K562 (cell line): ENCODE measurements around the gene PTBP2. TPM values are rescaled to one million over a fixed set of nuclear protein-coding genes. Genes with fewer than 3 reads are reported as not detected.

Experiments
- DLX4 ChIP-seq: fragments of 250-450 bp; sonication (Bioruptor Pico); IDR thresholded peaks from 2 replicates; pipeline ENCODE4 v1.6.1; 2021; ENCODE audit warnings: mild to moderate bottlenecking
- ETS2 ChIP-seq: IDR thresholded peaks from 2 replicates; pipeline ENCODE4 v1.6.1; 2016; ENCODE audit warnings: borderline replicate concordance, missing genetic modification characterization, mild to moderate bottlenecking, moderate library complexity, missing compliant biosample characterization; ENCODE audit not compliant: poor library complexity, severe bottlenecking
- HMBOX1 ChIP-seq: sonication (generic); IDR thresholded peaks from 2 replicates; pipeline ENCODE4 v1.6.1; 2016
- ILK ChIP-seq: fragments of 450-650 bp; IDR thresholded peaks from 2 replicates; pipeline ENCODE4 v1.6.1; 2016; ENCODE audit warnings: missing genetic modification characterization, low read depth, mild to moderate bottlenecking, missing compliant biosample characterization, moderate library complexity, borderline replicate concordance
- MYNN ChIP-seq, 2 experiments: sonication (generic); formaldehyde crosslinking in 1 of 2; IDR thresholded peaks; 2 replicates each; pipeline versions ENCODE4 v1.5.0 to v1.6.1; 2016 to 2020; ENCODE audit warnings: antibody characterized with exemption in 1 of 2, missing genetic modification reagents in 1 of 2
- PHF20 ChIP-seq: fragments of 450-650 bp; IDR thresholded peaks from 2 replicates; pipeline ENCODE4 v1.6.1; 2018; ENCODE audit not compliant: partially characterized antibody
- TEAD1 ChIP-seq, 2 experiments: fragments of 450-650 bp in 1 of 2; sonication (generic) in 1 of 2; formaldehyde crosslinking; IDR thresholded peaks; 2 replicates each; pipeline versions ENCODE4 v1.4.0 to v1.8.0; 2020 to 2022; ENCODE audit warnings: mild to moderate bottlenecking in 2 of 2, missing genetic modification reagents in 1 of 2
- ZBTB40 ChIP-seq, 2 experiments: fragments of 450-650 bp in 1 of 2; sonication (generic) in 1 of 2; formaldehyde crosslinking in 1 of 2; IDR thresholded peaks; 2 replicates each; pipeline versions ENCODE4 v1.7.1 to v1.9.0; 2016 to 2022; ENCODE audit warnings: inconsistent platforms in 1 of 2, mild to moderate bottlenecking in 1 of 2, missing genetic modification reagents in 1 of 2
- ZFPM2 ChIP-seq: fragments of 250-450 bp; sonication (Bioruptor Pico); IDR thresholded peaks from 2 replicates; pipeline ENCODE4 v1.5.1; 2022; ENCODE audit warnings: mild to moderate bottlenecking
- ZNF23 ChIP-seq: fragments of 250-450 bp; sonication (Bioruptor Pico); IDR thresholded peaks from 2 replicates; pipeline ENCODE4 v1.4.0; 2020; ENCODE audit warnings: mild to moderate bottlenecking
- ZNF431 ChIP-seq: sonication (generic); formaldehyde crosslinking; IDR thresholded peaks from 2 replicates; pipeline ENCODE4 v1.8.0; 2022; ENCODE audit warnings: mild to moderate bottlenecking, missing genetic modification reagents
- polyA plus RNA-seq, 8 experiments: library from polyadenylated mRNA; depleted of rRNA in 4 of 8; stranded (reverse) in 5 of 8; unstranded in 3 of 8; fragments of >200 nt; fragmentation: Nextera tagmentation in 2 of 8; fragmentation: Illumina TruSeq in 1 of 8; extraction: Ambion mirVana in 2 of 8; extraction: Trizol in 1 of 8; gene quantifications; 2 replicates each; pipeline versions ENCODE4 v1.2.1 to v1.2.3, GENCODE V29; 2011 to 2014; ENCODE audit warnings: inconsistent platforms in 1 of 8, missing spikeins in 1 of 8
- total RNA-seq, 7 experiments: library from RNA; depleted of rRNA in 6 of 7; stranded (reverse); fragments of >200 nt in 6 of 7; fragmentation: Illumina TruSeq in 2 of 7; extraction: Trizol in 2 of 7; gene quantifications; 2 replicates each; pipeline versions ENCODE4 v1.2.1 to v1.2.3, GENCODE V29; 2011 to 2021; ENCODE audit warnings: low replicate concordance in 1 of 7
- TF ChIP-seq, protein P1 (sequence below): fragments of 250-450 bp; sonication (Bioruptor Pico); IDR thresholded peaks from 2 replicates; pipeline ENCODE4 v1.5.0; 2021; ENCODE audit warnings: mild to moderate bottlenecking, moderate library complexity

PTBP2 gene
- total and polyA plus RNA-seq, 9 of the 15 experiments (the other 6 are each of a cell fraction or from before 2014, with no cell fraction given): 9.8 to 30.6 (median 19.0) TPM

- TF ChIP-seq, protein P1, sequence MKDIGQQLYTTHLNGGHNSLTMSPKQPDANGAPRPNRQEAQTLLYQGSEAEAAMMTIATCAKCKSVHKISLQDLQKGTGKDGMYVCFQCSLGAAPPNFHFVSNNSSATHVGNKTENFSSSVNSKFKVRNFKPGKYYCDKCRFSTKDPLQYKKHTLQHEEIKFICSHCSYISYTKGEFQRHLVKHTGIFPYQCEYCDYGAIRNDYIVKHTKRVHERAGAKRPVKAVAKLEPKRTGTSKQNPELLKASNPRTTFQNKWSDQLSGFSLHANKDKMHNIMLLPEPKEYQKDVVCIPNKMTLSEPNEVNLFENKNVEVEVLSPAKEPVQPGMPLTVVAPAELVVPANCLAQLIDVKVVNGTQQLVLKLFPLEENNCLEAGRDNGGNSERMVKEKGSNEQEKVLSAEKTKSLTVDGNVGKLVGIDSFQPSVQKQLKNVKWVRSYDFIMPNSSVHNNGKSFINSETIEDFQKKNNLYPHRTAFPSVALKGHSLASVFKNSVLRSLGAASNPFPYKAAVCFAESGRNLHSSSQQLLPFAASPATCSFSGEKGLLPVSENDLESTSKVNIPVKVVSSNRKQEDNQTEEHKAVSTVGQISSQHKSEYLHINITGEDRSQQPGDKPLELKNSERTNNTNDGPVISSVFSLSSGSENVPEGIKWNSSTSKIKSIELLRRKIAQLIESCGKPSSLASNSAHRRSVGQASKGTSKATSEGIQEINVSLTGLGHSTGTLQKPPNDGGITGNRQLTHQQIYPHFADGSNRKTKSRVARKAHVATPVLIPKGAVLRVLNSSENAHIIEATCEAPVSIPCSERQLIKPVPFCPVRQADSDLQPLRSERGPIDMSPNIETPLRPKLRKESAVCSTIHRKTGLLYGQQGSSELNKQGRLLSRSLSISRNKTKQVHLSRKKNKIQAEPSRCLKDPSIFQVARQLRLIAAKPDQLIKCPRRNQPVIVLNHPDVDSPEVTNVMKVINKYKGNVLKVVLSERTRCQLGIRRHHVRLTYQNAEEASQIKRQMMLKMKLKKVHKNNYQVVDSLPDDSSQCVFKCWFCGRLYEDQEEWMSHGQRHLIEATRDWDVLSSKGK: no peak
- no peak for TF ChIP-seq DLX4
- TF ChIP-seq PHF20: no peak
- no peak for TF ChIP-seq ILK (tag)
- no peak for TF ChIP-seq ZNF23 (CRISPR knock-in tag)
- no peak for TF ChIP-seq ZNF431 (CRISPR knock-in tag)
- no peak for TF ChIP-seq ZFPM2 (CRISPR knock-in tag)
- TF ChIP-seq ZBTB40 (IDR thresholded peaks at IDR 0.05): no peak
- TF ChIP-seq ZBTB40 (CRISPR knock-in tag; IDR thresholded peaks at IDR 0.05): no peak
- no peak for TF ChIP-seq TEAD1 (CRISPR knock-in tag; IDR thresholded peaks at IDR 0.05)
- no peak for TF ChIP-seq HMBOX1
- no peak for TF ChIP-seq MYNN (IDR thresholded peaks at IDR 0.05)
- TF ChIP-seq MYNN (CRISPR knock-in tag; IDR thresholded peaks at IDR 0.05): no peak
- no peak for TF ChIP-seq ETS2
Measured at GRCh38 chr1:96722161-96722922, 758 bp downstream of the PTBP2 start (continued).
